Limb (tissue), 2 donors: ENCODE data around the gene PROSER3.

Experiments used
- DNase-seq, 2 donors: peaks; one replicate each; pipeline ENCODE4 v3.0.0-alpha.2; 2016; ENCODE audit errors: extremely low spot score in 2 of 2

Gene PROSER3

DNA sequence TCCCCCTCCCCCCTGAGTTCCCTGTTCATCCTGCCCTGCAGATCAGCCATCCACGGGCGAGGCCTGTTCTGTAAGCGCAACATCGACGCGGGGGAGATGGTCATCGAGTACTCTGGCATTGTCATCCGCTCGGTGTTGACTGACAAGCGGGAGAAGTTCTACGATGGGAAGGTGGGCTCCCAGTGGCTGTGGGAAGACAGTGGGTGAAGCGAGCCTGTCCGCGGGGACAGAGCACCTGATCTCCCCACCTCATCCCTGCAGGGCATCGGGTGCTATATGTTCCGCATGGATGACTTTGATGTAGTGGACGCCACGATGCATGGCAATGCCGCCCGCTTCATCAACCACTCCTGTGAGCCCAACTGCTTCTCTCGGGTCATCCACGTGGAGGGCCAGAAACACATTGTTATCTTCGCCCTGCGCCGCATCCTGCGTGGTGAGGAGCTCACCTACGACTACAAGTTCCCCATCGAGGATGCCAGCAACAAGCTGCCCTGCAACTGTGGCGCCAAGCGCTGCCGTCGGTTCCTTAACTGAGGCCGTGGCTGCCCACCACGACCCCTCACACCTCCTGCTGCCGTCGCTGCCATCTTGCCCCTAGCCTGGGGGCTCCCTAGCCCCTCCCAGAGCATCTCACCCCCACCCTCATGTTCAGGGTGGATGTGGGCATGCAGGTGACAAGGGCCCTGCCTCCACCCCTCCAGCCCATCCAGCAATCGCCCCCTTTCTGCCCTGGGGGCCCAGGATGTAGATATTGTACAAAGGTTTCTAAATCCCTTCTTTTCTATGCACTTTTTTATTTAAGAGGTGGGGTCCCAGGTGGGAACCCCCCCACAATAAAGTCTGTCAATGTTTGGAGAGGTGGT, 19.7 kb upstream of the PROSER3 start:
- DNase-seq: no peak

- no peak for DNase-seq
These were observed 19.1 kb upstream of the PROSER3 start for GRCh38 chr19:35738887-35739229.

- DNase-seq: no peak
These were observed 18.5 kb upstream of the PROSER3 start for GRCh38 chr19:35739275-35740107.

DNA sequence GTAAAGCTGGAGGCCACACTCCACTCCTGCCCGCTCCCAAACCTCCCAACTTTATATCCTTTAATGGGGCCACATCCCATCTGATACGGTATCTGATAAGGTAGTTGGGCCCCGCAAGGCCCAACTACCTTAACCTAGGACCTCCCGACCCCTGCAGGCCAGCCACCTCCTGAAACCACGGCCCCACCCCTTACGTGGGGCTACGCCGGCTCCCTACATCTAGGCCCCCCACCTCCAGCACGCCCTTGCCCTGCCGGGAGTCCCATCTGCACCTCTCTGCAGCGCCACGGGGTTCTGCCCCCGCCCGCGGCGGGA, 17.9 kb upstream of the PROSER3 start:
- DNase-seq: no peak

DNA sequence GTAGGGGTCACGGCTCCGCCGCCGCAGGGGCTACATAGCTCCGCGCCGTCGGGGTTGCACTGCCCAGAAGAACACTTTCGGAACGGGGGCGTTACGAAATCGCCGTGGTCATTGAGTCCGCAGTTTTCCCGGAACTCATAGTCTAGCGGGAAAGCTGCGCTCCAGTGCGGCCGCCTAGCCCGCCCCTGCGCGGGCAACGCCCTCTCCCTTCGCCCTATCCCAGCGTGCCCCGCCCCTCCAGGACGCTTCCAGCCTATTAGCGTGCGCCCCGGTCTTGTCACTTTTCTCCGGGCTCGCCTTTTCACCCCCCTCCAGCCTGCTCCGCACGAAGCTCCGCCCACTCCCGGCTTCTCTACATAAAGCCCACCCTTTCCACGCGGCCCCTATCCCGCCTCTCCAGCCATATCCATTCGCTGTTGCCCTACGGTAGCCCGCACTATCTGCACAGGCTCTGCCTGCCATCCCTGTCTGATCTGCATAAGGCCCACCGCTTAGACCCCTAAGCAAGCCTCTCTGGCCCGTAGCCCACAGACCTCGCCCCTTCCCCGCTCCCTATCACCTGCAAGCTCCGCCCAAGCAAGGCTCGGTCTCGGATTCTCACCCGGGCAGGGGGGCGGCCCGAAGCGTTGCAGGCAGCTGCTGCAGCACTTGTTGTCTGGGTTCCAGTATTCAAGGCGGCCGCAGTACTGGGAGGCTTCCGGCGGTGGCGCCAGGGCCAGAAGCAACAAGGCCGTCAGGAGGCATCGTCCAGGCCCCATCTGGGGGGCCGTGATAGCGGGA, 17.4 kb upstream of the PROSER3 start:
- peak; percentile 97 to 98 for DNase-seq

DNA sequence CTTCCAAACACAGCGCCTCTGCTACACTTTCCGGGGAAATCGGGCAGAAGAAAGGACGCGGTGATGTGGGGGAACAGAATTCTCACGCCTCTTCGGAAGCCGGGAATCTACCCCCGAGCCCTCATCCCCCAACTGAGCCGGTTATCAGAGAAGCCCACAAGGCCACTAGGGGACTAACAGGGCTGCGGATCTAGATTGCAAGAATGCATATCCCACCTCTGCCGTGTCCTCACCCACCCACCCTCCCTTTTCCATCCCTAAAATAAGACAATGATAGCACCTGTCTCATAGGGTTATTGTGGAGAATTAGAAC, 16.8 kb upstream of the PROSER3 start:
- no peak for DNase-seq

- DNase-seq: no peak
These were observed 15.8 kb upstream of the PROSER3 start, which contains the start of gene IGFLR1 for GRCh38 chr19:35742121-35742724. TSS of gene IGFLR1 (minus strand) at chr19:35742452. CDS start at chr19:35741180, 1,272 bp downstream.

- DNase-seq: no peak
These were observed 14.1 kb upstream of the PROSER3 start for GRCh38 chr19:35743640-35744429.

DNA sequence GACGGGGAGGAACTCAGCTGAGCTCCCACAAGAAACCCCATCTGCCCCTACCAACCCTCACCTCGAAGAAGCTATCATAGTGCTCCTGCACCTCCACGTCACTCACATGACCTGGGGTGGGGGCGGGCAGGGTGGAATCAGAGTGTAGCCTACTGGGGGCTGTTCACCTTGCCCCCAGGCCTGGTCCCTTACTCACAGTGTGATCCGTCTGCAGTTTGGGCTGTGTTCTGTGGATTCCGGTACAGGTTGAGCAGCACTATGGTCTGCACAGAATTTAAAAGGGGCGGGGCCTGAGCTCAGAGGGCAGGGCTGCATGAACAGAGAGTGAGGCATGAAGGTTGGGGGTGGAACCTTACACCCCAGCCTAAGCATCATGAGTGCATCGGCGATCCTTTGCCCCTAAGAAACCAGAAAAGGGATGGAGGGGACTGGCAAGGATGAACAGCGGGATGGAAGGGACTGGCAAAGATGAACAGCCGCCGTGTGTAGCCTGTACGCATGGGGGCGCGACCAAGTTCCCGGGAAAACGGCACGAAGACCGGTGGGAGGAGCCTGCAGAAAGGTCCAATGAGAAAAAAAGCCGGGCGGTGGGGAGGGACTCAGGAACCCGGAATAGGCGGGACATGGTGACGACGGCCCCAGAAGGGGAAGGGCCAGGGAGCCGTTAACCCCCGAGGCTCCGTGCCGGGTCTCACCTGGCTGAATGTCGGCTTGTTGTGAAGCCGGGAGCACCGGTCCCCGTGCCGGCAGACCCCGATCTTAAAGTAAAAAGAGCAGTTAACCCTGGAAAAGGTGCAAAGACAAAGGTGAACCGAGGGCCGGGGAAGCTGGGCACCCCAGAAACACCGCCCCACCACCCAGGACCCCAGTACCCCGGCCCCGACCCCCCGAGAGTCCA, 13.3 kb upstream of the PROSER3 start:
- peak; percentile 95 to 96 for DNase-seq

DNA sequence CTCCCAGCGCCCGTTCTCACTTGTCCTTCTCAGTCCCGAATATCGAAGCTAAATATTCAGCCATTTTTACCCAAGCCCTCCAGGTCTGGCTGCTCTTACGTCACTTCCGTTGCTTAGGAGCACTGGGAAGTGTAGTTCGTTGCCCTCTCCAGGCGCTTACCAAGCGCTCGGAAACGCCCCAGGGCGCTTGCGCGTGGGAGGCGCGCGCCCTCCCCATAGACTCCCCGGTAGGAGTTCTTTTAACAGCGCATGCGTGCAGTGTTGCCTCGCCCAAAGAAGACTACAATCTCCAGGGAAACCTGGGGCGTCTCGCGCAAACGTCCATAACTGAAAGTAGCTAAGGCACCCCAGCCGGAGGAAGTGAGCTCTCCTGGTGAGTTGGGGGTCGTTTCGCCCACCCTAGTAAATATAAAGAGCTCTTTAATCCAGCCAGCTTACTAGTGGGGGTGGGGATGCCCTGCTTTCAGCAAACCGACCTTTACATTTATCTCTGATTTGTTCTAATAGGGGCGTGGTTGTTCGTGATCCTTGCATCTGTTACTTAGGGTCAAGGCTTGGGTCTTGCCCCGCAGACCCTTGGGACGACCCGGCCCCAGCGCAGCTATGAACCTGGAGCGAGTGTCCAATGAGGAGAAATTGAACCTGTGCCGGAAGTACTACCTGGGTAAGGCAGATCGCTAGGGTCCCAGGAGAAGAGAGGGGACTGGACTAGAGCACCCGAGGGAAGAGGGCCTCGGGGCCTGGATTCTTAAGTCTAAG, 12.5 kb upstream of the PROSER3 start, which contains the start of the genes PSENEN and U2AF1L4:
PSENEN (plus strand) TSS at position 324 of the 759 bp plus-strand sequence; CDS start at position 604, 280 bp downstream.
U2AF1L4 (minus strand) TSS at position 91 of the 759 bp plus-strand sequence; CDS start at position 64, 27 bp downstream.
- peak; percentile 97 to 100 for DNase-seq

DNA sequence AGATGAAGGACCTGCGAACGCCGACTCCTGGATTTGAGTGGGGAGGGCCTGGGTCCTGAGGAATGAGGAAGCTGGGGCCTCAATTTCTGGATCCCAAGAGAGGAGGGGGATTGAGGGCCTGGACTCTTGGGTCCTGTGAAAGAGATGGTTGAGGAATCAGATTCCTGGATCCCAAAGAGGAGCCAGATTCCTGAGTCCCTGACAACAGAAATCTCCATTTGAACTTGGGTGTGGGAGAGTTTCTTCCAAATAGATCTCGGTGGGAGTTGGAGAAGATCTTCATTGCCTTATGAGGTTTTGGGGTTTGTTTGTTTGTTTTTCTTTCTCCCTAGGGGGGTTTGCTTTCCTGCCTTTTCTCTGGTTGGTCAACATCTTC, 11.9 kb upstream of the PROSER3 start:
- no peak for DNase-seq

GRCh38 chr19:35746531-35746930, 11.4 kb upstream of the PROSER3 start:
- DNase-seq: no peak

DNA sequence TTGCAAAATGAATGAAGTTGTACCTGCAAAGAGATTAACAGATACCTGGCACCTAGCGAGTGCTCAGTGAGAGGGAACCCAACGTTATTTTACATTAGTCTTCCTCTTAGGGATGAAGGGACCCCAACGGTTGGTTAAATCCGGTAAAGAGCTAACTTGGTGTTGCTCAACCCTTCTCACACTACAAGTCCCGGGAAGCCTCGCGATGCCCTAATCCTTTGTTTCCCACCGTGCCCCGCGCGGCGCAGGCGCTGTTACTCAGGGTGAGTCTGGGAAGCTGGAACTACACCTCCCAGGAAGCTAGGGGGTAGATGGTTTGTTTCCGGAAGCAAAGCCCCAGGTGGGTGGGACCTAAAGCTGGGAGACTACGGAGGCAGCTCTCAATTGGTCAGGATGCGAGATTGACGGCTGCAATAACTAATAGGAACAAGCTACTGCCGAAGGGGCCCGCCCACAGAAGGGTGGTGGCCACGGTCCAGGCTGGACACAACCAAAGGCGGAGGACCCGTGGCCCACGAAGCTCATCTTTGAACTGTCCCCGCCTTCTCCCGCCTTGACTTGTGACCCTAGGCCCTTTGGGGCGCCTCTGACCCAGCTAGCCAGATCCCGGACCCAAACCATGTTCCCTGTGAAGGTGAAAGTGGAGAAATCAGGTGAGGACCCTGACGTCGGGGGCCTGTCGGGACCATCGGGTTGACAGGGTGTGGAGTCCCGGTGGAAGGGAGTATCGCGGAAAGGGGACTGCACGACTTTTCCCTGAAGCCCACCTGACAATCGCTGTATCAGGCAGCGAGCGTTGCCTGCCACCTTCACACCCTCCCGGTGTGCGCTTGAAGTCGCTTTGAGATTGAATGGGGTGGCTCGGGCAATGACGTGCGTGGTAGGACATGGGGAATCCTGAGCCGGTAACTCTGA, 9.6 kb upstream of the PROSER3 start, which contains the start of gene LIN37:
LIN37 (plus strand) TSS at position 471 of the 915 bp plus-strand sequence; CDS start at position 620, 149 bp downstream.
- peak; percentile 98 to 100 for DNase-seq

DNA sequence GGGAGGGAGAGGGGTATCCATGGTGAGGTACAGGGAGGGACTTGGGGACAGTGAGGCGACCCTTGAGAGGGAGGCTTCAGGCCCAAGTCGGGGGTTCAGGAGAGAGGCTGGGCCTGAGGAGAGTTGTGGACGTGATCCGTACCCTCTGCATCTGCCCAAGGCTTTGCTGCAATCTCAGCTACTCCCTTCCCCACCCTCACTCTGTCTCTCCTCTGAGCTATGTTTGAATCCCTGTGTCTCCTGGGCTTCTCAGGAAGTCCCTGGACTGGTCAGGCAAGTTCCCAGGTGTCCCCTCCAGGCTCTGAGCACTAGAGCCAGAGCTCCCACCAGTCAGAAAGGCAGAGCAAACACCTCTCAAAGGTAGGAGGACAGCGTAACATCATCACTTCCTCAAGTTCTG, 7.8 kb upstream of the PROSER3 start:
- DNase-seq: peak in 1 of 2 donors; percentile 29

GRCh38 chr19:35751839-35752745, 5.9 kb upstream of the PROSER3 start:
- peak in 1 of 2 donors; percentile 24 for DNase-seq

DNA sequence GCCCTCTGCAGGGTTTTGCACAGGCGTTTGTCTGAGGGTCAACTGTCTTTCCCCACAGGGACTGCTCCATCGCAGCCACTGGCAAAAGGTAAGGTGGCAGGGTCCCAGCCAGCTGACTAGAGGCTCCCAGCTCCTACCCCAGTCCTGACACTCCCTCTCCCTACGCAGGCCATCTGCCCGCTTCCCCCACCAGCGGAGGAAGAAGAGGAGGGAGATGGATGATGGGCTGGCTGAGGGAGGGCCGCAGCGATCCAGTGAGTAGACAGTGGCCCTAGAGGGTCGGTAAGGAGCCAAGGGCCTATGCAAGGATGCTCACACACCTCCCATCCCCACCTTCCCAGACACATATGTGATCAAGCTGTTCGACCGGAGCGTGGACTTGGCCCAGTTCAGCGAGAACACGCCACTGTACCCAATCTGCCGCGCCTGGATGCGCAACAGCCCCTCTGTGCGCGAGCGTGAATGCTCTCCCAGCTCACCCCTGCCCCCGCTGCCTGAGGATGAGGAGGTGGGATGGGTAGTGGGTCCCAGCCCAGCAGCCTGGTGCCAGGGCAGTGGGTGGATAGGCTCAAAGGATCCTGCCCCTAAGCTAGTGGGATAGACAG, 5.1 kb upstream of the PROSER3 start:
- peak in 1 of 2 donors; percentile 29 for DNase-seq
